HepG2 (cell line): ENCODE data around the gene NUPR2. TPM values are rescaled to one million over a fixed set of nuclear protein-coding genes. Genes with fewer than 3 reads are reported as not detected.

Experiments used
- HNRNPUL1 ChIP-seq: fragments of 200-400 bp; formaldehyde crosslinking; IDR thresholded peaks from 2 replicates; pipeline ENCODE4 v1.6.1; 2017; ENCODE audit warnings: low read depth, mild to moderate bottlenecking, low read length, moderate library complexity
- NKX3-1 ChIP-seq: sonication (generic); formaldehyde crosslinking; IDR thresholded peaks from 2 replicates; pipeline ENCODE4 v1.5.0; 2020; ENCODE audit warnings: missing genetic modification reagents
- PHF20 ChIP-seq: sonication (generic); formaldehyde crosslinking; IDR thresholded peaks from 2 replicates; pipeline ENCODE4 v1.5.0; 2020; ENCODE audit warnings: mild to moderate bottlenecking, missing genetic modification reagents
- PRPF4 ChIP-seq: fragments of 200-400 bp; formaldehyde crosslinking; IDR thresholded peaks from 2 replicates; pipeline ENCODE4 v1.6.1; 2016; ENCODE audit warnings: low read length, low read depth; ENCODE audit not compliant: poor library complexity, severe bottlenecking
- RBFOX2 ChIP-seq: fragments of 200-400 bp; formaldehyde crosslinking; IDR thresholded peaks from 2 replicates; pipeline ENCODE4 v1.6.1; 2017; ENCODE audit warnings: low read depth, mild to moderate bottlenecking, low read length
- SIN3A ChIP-seq: IDR thresholded peaks from 2 replicates; pipeline ENCODE4 v1.6.1; 2011; ENCODE audit warnings: low read depth, mild to moderate bottlenecking, control low read depth, low read length, borderline replicate concordance
- SRF ChIP-seq: IDR thresholded peaks from 2 replicates; pipeline ENCODE4 v1.6.1; 2011; ENCODE audit warnings: mild to moderate bottlenecking, low read depth, low read length, moderate library complexity
- SRSF4 ChIP-seq: fragments of 200-400 bp; formaldehyde crosslinking; IDR thresholded peaks from one replicate; pipeline ENCODE4 v1.6.1; 2018; ENCODE audit warnings: mild to moderate bottlenecking, low read depth, low read length, moderate library complexity; ENCODE audit not compliant: poor library complexity, severe bottlenecking
- TMF1 ChIP-seq: sonication (generic); formaldehyde crosslinking; IDR thresholded peaks from 2 replicates; pipeline ENCODE4 v1.8.1; 2022; ENCODE audit warnings: low read depth, missing genetic modification reagents
- U2AF2 ChIP-seq: fragments of 200-400 bp; formaldehyde crosslinking; IDR thresholded peaks from 2 replicates; pipeline ENCODE4 v1.6.1; 2017; ENCODE audit warnings: low read depth, mild to moderate bottlenecking, low read length
- ZFP36 ChIP-seq: fragments of 150-350 bp; IDR thresholded peaks from 2 replicates; pipeline ENCODE4 v1.6.1; 2018; ENCODE audit warnings: borderline replicate concordance, low read length, low read depth; ENCODE audit not compliant: partially characterized antibody
- ZNF460 ChIP-seq: sonication (generic); formaldehyde crosslinking; IDR thresholded peaks from 2 replicates; pipeline ENCODE4 v1.5.1; 2020; ENCODE audit warnings: missing genetic modification reagents, mild to moderate bottlenecking, borderline replicate concordance
- ZNF607 ChIP-seq: sonication (generic); formaldehyde crosslinking; IDR thresholded peaks from 2 replicates; pipeline ENCODE4 v1.5.1; 2020; ENCODE audit warnings: missing genetic modification reagents, mild to moderate bottlenecking, borderline replicate concordance
- ZNF713 ChIP-seq: sonication (generic); formaldehyde crosslinking; IDR thresholded peaks from 2 replicates; pipeline ENCODE4 v1.4.0; 2020; ENCODE audit warnings: mild to moderate bottlenecking, missing genetic modification reagents
- ZNF788 ChIP-seq: sonication (generic); formaldehyde crosslinking; IDR thresholded peaks from 2 replicates; pipeline ENCODE4 v1.5.0; 2020; ENCODE audit warnings: mild to moderate bottlenecking, missing genetic modification reagents, borderline replicate concordance
- polyA plus RNA-seq, 8 experiments: library from polyadenylated mRNA; depleted of rRNA in 3 of 8; stranded (reverse) in 7 of 8; unstranded in 1 of 8; fragments of >200 nt; fragmentation: Illumina TruSeq in 4 of 8; extraction: Trizol in 4 of 8; gene quantifications; 2 replicates each; pipeline versions ENCODE4 v1.2.1 to v1.2.3, GENCODE V29; 2011 to 2016; ENCODE audit warnings: low read depth in 4 of 8, missing spikeins in 1 of 8, mixed read lengths in 1 of 8; ENCODE audit not compliant: insufficient read depth in 1 of 8
- total RNA-seq, 5 experiments: library from RNA; depleted of rRNA; stranded (reverse); fragments of >200 nt; fragmentation: Illumina TruSeq; extraction: Trizol; gene quantifications; 2 replicates each; pipeline ENCODE4 v1.2.3, GENCODE V29; 2016; ENCODE audit warnings: low read depth in 1 of 5
- TF ChIP-seq, protein P1 (sequence below): sonication (generic); formaldehyde crosslinking; IDR thresholded peaks from 2 replicates; pipeline ENCODE4 v1.5.1; 2020; ENCODE audit warnings: mild to moderate bottlenecking, missing genetic modification reagents, borderline replicate concordance
- TF ChIP-seq, protein P2 (sequence below): sonication (generic); formaldehyde crosslinking; IDR thresholded peaks from 2 replicates; pipeline ENCODE4 v1.4.0; 2020; ENCODE audit warnings: missing genetic modification reagents; ENCODE audit errors: not compliant biosample characterization
- TF ChIP-seq, protein P3 (sequence below): sonication (generic); formaldehyde crosslinking; IDR thresholded peaks from 2 replicates; pipeline ENCODE4 v1.4.0; 2020; ENCODE audit warnings: missing genetic modification reagents
- TF ChIP-seq, protein P4 (sequence below): sonication (generic); formaldehyde crosslinking; IDR thresholded peaks from 2 replicates; pipeline ENCODE4 v1.4.0; 2020; ENCODE audit warnings: mild to moderate bottlenecking, missing genetic modification reagents
- TF ChIP-seq, protein P5 (sequence below): sonication (generic); formaldehyde crosslinking; IDR thresholded peaks from 2 replicates; pipeline ENCODE4 v1.5.0; 2020; ENCODE audit warnings: missing genetic modification reagents
- TF ChIP-seq, protein P6 (sequence below): sonication (generic); formaldehyde crosslinking; IDR thresholded peaks from 2 replicates; pipeline ENCODE4 v1.5.1; 2020; ENCODE audit warnings: missing genetic modification reagents, mild to moderate bottlenecking, borderline replicate concordance

Gene NUPR2
- total and polyA plus RNA-seq, 2 of the 13 experiments (the other 11 are each of a cell fraction or from before 2014, with no cell fraction given) = not detected

DNA sequence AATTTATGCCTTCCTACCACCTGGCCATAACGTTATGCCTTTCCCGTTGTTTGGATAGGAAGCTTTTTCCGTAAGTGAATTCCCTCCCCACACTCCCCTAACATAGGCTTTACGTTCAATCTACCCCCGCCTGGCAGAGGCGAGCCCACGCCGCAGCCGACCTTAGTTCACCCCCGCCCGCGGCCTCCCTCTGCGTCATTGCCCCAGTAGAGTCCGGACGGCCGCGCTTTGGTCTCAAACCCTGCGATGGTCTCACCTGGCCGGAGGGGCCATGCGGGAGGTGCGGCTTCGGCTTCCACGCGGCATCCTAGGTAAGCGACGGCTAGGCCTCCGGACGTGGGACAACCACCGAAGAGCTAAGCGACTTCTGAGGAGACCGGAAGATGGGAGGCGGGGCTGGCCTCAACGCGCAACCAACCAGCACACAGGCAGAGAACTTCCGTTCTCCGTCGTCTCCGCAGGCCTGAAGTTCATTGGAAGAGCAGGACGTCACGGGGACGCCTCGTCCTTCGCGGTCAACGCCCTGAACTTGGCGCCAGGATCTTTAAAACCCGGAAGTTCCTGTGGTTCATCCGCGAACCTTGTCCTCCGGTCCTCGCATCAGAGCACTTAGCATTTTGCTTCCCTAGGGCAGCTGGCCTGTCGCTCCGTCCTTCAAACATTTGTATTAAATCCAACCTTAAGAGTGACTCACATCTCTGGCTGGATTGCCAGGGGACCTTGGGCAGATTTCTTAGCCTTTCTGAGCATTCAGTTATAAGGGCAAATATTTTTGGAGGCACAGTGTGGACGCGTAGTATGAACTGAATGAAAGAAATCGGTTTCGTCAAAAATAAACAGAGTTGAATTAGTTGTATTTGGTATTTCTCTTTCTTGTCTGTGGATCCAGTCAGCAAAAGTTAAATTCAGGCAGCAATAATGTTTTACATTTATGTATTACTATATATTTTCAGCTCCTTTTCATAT, 9.8 kb downstream of the NUPR2 start, which contains the start of gene CHCHD2 (continued):
- TF ChIP-seq NKX3-1 (CRISPR knock-in tag) (peak; percentile 17; the same call in 1 of the 2 replicates), ZNF713 (CRISPR knock-in tag) (no peak), ZNF788 (0 out of 2 replicates have a peak, but pooled peaks have one; percentile 50), TMF1 (CRISPR knock-in tag) (no peak), RBFOX2 (peak; percentile 90), SRSF4 (no peak), PRPF4 (no peak), PHF20 (peak; percentile 98), ZNF460 (no peak; the same call in 1 of the 2 replicates), HNRNPUL1 (no peak), SRF (0 out of 2 replicates have a peak, but pooled peaks have one; percentile 46), ZNF607 (CRISPR knock-in tag) (0 out of 2 replicates have a peak, but pooled peaks have one; percentile 34), SIN3A (peak; percentile 75; the same call in 1 of the 2 replicates), ZFP36 (no peak), U2AF2 (no peak)
- TF ChIP-seq, protein P1, sequence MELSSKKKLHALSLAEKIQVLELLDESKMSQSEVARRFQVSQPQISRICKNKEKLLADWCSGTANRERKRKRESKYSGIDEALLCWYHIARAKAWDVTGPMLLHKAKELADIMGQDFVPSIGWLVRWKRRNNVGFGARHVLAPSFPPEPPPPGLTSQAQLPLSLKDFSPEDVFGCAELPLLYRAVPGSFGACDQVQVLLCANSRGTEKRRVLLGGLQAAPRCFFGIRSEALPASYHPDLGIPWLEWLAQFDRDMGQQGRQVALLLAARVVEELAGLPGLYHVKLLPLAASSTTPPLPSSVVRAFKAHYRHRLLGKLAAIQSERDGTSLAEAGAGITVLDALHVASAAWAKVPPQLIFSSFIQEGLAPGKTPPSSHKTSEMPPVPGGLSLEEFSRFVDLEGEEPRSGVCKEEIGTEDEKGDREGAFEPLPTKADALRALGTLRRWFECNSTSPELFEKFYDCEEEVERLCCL (CRISPR knock-in tag) = no peak; the same call in 1 of the 2 replicates
- TF ChIP-seq, protein P2, sequence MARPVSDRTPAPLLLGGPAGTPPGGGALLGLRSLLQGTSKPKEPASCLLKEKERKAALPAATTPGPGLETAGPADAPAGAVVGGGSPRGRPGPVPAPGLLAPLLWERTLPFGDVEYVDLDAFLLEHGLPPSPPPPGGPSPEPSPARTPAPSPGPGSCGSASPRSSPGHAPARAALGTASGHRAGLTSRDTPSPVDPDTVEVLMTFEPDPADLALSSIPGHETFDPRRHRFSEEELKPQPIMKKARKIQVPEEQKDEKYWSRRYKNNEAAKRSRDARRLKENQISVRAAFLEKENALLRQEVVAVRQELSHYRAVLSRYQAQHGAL (CRISPR knock-in tag) = no peak
- TF ChIP-seq, protein P3, sequence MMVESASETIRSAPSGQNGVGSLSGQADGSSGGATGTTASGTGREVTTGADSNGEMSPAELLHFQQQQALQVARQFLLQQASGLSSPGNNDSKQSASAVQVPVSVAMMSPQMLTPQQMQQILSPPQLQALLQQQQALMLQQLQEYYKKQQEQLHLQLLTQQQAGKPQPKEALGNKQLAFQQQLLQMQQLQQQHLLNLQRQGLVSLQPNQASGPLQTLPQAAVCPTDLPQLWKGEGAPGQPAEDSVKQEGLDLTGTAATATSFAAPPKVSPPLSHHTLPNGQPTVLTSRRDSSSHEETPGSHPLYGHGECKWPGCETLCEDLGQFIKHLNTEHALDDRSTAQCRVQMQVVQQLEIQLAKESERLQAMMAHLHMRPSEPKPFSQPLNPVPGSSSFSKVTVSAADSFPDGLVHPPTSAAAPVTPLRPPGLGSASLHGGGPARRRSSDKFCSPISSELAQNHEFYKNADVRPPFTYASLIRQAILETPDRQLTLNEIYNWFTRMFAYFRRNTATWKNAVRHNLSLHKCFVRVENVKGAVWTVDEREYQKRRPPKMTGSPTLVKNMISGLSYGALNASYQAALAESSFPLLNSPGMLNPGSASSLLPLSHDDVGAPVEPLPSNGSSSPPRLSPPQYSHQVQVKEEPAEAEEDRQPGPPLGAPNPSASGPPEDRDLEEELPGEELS (CRISPR knock-in tag) = no peak; the same call in 1 of the 2 replicates
- TF ChIP-seq, protein P4, sequence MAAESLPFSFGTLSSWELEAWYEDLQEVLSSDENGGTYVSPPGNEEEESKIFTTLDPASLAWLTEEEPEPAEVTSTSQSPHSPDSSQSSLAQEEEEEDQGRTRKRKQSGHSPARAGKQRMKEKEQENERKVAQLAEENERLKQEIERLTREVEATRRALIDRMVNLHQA (CRISPR knock-in tag) = no peak
- TF ChIP-seq, protein P5, sequence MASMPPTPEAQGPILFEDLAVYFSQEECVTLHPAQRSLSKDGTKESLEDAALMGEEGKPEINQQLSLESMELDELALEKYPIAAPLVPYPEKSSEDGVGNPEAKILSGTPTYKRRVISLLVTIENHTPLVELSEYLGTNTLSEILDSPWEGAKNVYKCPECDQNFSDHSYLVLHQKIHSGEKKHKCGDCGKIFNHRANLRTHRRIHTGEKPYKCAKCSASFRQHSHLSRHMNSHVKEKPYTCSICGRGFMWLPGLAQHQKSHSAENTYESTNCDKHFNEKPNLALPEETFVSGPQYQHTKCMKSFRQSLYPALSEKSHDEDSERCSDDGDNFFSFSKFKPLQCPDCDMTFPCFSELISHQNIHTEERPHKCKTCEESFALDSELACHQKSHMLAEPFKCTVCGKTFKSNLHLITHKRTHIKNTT (CRISPR knock-in tag) = no peak
- TF ChIP-seq, protein P6, sequence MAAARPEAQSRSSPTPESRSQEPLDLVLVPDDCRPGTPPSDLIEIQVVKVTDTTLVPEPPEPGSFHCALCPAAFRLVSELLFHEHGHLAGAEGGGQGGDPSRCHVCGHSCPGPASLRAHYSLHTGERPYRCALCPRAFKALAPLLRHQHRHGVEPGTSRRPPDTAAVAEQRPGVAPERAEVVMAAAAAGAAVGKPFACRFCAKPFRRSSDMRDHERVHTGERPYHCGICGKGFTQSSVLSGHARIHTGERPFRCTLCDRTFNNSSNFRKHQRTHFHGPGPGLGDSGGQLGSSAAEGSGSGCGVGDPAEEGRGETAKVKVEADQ = peak; percentile 68; the same call in 1 of the 2 replicates
